SK-MEL-5 (cell line): ENCODE results near the gene CCRL2. TPM values are rescaled to one million over a fixed set of nuclear protein-coding genes. Genes with fewer than 3 reads are reported as not detected.
"Not testable (repeated sequence)": the region's sequence is repeated elsewhere in the genome, so short reads cannot be mapped to it uniquely, and the experiment has no call there.

ENCODE experiments used
- DNase-seq: peaks from one replicate; pipeline ENCODE4 v3.0.0-alpha.2; 2016; ENCODE audit warnings: low read depth, low spot score
- in situ Hi-C: cut with HindIII; loops from 2 replicates; pipeline ENCODE4 v1.10.0; 2016; ENCODE audit warnings: low sequenced_read_pairs, high pct_unique_total_duplicates, low pct_unique_long_range_greater_than_20kb
- total RNA-seq: library from RNA; depleted of rRNA; stranded (reverse); fragments of >200 nt; shearing (Covaris generic); gene quantifications from 2 replicates; pipeline ENCODE4 v1.2.3, GENCODE V29; 2014

Gene CCRL2
- total RNA-seq, 1 experiment from 2014 or later: not detected

GRCh38 chr3:46398186-46398955, 8.7 kb upstream of the CCRL2 start:
- in situ Hi-C loops: no loop called here
- no peak for DNase-seq

- in situ Hi-C loops: no loop called here
- no peak for DNase-seq
These were observed 8.0 kb upstream of the CCRL2 start for GRCh38 chr3:46399098-46399497.

GRCh38 chr3:46399557-46399956, 7.5 kb upstream of the CCRL2 start:
- no peak for DNase-seq
- in situ Hi-C loops: no loop called here

GRCh38 chr3:46400000-46400734, 6.9 kb upstream of the CCRL2 start:
- in situ Hi-C loops: no loop called here
- DNase-seq: no peak

- in situ Hi-C loops: no loop called here
These were observed 6.2 kb upstream of the CCRL2 start for GRCh38 chr3:46400846-46401245.

GRCh38 chr3:46401579-46401978, 5.5 kb upstream of the CCRL2 start:
- DNase-seq: no peak
- in situ Hi-C loops: no loop called here

More at GRCh38 chr3:46400846-46401245, 6.2 kb upstream of the CCRL2 start:
- no peak for DNase-seq

DNA sequence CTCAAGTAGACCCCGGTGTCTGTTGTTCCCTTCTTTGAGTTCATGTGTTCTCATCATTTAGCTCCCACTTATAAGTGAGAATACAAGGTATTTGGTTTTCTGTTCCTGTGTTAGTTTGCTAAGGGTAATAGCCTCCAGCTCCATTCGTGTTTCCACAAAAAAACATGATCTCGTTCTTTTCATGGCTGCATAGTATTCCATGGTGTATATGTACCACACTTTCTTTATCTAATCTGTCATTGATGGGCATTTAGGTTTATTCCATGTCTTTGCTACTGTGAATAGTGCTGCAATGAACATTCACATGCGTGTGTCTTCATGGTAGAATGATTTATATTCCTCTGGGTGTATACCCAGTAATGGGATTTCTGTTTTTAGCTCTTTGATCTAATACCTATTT, 4.2 kb upstream of the CCRL2 start:
- in situ Hi-C loops, DNase-seq: not testable (repeated sequence)

DNA sequence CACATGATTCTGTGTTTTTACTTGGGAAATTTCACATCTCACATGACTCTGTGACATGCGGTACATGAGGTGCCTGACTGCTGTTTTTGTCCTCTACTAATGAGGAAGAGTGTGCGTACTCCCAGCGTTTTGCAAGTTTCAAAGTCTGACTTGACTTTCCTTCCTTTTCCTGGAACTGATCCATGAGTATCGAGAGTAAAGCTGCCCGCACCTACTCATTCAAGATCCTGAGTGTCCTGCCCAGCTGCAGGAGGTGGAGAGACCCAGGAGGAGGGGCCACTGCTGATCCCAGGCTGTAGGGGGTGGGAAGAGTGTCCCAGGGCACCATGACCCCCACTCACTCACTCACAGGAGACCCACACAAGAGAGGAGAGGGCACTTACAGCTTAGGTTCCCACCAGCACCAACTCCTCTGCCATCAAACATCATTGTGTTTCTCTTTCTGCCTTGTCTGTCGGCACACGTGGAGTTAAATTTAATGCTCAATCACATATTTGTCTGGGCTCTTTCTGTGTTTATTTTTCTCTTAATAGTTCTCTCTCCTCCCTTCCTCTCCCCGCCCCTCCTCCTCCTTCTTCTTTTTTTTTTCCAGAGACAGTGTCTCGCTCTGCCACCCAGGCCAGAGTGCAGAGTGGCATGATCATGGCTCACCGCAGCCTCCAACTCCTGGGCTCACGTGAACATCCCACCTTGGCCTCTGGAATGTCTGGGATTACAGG, 1.6 kb upstream of the CCRL2 start:
- DNase-seq: no peak
- in situ Hi-C loops: no loop called here

GRCh38 chr3:46406443-46406787, 644 bp upstream of the CCRL2 start:
- no peak for DNase-seq
- in situ Hi-C loops: no loop called here

DNA sequence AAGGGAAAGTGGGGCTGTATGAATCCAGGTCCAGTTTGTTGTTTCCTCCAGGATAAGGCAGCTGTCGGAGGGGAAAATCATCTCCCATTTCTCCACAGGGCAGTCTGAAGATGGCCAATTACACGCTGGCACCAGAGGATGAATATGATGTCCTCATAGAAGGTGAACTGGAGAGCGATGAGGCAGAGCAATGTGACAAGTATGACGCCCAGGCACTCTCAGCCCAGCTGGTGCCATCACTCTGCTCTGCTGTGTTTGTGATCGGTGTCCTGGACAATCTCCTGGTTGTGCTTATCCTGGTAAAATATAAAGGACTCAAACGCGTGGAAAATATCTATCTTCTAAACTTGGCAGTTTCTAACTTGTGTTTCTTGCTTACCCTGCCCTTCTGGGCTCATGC, 911 bp downstream of the CCRL2 start:
- DNase-seq: no peak
- in situ Hi-C loops: no loop called here

GRCh38 chr3:46408853-46409252, 1.8 kb downstream of the CCRL2 start:
- DNase-seq: no peak
- in situ Hi-C loops: no loop called here

GRCh38 chr3:46409739-46410489, 2.9 kb downstream of the CCRL2 start:
- in situ Hi-C loops: no loop called here
- DNase-seq: no peak

DNA sequence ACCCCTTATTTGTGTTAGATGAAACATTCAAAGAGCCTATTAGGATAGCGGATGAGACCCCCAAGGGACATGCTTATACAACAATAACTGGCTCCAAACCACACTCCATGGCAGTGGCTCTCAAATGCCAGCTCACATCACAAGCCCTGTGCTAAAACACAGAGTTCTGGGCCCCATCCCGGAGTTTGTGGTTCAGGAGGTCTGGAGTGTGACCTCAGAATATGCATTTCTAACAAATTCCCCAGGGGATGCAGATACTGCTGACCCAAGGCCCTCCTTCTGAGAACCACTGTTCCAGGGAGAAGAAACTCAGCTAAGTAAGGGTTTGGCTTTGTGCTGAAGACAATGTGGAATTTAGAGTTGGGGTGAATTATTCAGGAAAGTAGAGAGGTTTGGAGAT, 3.6 kb downstream of the CCRL2 start:
- no peak for DNase-seq
- in situ Hi-C loops: no loop called here

GRCh38 chr3:46411271-46411670, 4.2 kb downstream of the CCRL2 start:
- DNase-seq: no peak
- in situ Hi-C loops: no loop called here

DNA sequence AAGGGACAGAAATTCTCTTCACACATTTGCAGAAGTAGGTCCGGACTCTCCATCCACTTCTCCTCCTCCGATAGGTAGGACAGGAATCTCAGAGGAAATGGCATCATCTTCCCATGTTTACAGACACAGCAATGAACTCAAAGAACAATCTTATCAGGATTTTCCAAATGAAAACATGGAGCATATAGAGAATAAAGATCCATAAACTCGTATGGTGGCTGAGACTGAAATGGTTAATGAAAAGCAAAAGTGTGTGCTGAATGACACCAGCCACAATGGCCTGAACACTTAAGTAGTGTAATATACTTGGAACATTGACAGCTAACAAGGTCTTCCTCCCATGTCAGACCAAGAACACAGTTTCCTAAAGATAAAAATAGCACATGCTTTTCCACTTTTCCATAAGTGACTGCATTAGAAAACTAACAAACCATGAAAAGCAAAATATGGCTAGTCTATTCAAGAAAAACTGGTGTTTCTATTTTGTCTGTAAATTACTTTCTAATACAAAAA, 5.8 kb downstream of the CCRL2 start:
- no peak for DNase-seq
- in situ Hi-C loops: no loop called here

- in situ Hi-C loops: no loop called here
These were observed 6.9 kb downstream of the CCRL2 start for GRCh38 chr3:46413951-46414350.

GRCh38 chr3:46414739-46415138, 7.7 kb downstream of the CCRL2 start:
- in situ Hi-C loops: no loop called here
- no peak for DNase-seq

More at GRCh38 chr3:46413951-46414350, 6.9 kb downstream of the CCRL2 start:
- DNase-seq: no peak
